Choroid plexus epithelial cell (primary cell): ENCODE data around the gene SLC13A3.
A peak's percentile ranks its signal among the peaks of the same experiment; 100 is the strongest.

ENCODE experiments used
- DNase-seq: peaks from one replicate; pipeline ENCODE4 v3.0.0-alpha.2; 2010; ENCODE audit warnings: low read depth
- H3K4me3 ChIP-seq: 2 replicates; pipeline ENCODE4 v1.5.1; 2011; ENCODE audit warnings: low read depth, mild to moderate bottlenecking, control low read depth, low read length, moderate library complexity
- TF ChIP-seq, protein P1 (sequence below): conservative IDR thresholded peaks from 2 replicates; pipeline ENCODE4 v1.5.1; 2011; ENCODE audit warnings: low read depth, mild to moderate bottlenecking, control low read depth, inconsistent platforms, low read length, moderate library complexity

The SLC13A3 gene

DNA sequence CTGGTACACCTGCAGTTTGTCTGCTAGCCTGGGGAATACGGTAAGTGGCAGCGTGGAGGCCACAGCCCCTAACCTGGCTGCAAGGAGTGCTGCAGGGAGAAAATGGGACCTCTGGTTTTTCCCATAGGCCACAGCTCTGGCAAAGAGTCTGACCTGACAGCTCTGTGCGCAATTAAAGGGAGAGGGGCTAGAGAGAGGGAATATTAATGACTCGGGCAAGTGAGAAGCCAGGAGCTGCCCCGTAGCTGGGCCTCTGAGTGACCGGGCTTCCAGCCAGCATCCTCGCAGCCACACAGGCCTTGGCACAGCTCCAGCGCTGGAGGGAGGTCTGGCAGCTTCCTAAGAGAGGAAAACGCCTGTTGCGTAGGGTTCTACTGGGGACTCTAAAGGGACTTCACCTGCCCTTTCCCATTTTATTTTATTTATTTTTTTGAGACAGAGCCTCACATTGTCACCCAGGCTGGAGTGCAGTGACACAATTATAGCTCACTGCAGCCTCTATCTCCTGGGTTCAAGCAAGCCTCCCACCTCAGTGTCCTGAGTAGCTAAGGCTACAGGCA is 82.6 kb downstream of the SLC13A3 start:
- H3K4me3 ChIP-seq = no peak overlapping the region
- TF ChIP-seq, protein P1, sequence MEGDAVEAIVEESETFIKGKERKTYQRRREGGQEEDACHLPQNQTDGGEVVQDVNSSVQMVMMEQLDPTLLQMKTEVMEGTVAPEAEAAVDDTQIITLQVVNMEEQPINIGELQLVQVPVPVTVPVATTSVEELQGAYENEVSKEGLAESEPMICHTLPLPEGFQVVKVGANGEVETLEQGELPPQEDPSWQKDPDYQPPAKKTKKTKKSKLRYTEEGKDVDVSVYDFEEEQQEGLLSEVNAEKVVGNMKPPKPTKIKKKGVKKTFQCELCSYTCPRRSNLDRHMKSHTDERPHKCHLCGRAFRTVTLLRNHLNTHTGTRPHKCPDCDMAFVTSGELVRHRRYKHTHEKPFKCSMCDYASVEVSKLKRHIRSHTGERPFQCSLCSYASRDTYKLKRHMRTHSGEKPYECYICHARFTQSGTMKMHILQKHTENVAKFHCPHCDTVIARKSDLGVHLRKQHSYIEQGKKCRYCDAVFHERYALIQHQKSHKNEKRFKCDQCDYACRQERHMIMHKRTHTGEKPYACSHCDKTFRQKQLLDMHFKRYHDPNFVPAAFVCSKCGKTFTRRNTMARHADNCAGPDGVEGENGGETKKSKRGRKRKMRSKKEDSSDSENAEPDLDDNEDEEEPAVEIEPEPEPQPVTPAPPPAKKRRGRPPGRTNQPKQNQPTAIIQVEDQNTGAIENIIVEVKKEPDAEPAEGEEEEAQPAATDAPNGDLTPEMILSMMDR = no peak
- DNase-seq = peak; percentile 90

DNA sequence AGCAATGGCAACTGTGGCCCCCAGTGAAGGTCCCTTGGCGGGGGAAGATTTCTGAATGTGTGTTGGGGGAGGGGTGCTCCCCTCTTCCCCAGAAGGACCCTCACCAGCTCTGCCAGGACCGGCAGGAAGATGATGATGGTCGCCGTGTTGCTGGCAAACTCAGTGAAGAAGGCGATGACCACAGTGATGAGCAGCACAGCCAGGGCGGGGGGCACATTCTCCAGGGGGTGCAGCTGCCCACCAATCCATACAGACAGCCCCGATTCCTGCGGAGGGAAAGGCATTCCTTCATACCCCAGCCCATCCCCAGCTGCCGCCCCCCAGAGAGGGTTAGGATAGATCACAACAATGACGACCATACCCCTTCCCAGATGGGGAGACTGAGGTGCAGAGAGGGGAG is 85.1 kb downstream of the SLC13A3 start:
- TF ChIP-seq, protein P1 = no peak
- DNase-seq = no peak
- H3K4me3 ChIP-seq = no peak overlapping the region

DNA sequence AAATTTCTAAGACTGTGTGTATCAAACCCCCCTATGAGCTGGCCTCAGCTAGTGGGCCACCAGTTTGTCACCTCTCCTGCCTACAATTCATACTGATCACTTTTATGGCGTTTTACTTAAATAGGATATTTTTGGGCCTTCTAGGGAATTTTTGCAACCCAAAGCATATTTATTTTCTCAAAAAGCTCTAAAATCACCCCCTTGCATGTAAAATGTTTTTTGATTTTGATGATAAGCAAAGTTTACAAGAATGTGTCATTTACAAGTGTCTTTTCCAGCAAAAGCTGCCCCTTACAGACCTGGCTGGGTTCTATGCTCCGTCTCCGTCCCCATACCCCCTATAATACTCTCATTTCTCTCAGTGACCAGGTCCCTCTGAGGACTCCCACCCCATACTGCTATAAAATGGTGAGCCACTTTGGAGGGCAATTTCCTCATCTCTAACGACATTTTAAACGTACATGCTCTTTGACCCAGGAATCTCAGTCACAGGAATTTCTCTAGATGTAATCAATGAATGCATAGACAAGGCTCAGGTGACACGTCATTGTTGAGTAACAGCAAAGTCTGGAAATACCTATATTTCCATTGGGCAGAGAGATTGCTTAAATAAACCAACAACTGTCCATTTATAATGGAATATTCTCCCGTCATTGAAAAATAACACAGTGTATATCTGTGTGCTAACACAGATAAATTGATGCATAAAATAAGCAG is 86.9 kb downstream of the SLC13A3 start:
- DNase-seq = no peak
- no peak overlapping the region for H3K4me3 ChIP-seq

DNA sequence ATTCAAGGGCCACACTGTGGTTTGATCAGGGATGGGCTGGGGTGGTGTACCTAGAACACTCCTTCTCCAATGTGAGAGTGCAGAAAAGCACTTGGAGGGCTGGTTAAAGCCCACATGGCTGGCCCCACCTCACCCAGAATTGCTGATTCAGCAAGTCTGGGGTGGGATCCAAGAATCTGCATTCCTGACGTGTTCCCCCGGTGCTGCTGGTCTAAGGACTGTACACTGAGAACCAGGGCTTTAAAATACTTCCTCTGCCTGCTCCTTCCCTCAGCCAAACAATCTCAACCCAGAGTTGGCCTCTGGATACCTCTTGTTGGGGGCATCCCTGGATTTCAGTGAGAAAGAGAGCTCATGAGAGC is 87.4 kb downstream of the SLC13A3 start:
- no peak for DNase-seq
- H3K4me3 ChIP-seq = no peak overlapping the region
- TF ChIP-seq, protein P1 = no peak

More for the DNA sequence above, 86.9 kb downstream of the SLC13A3 start:
- TF ChIP-seq, protein P1 = no peak

DNA sequence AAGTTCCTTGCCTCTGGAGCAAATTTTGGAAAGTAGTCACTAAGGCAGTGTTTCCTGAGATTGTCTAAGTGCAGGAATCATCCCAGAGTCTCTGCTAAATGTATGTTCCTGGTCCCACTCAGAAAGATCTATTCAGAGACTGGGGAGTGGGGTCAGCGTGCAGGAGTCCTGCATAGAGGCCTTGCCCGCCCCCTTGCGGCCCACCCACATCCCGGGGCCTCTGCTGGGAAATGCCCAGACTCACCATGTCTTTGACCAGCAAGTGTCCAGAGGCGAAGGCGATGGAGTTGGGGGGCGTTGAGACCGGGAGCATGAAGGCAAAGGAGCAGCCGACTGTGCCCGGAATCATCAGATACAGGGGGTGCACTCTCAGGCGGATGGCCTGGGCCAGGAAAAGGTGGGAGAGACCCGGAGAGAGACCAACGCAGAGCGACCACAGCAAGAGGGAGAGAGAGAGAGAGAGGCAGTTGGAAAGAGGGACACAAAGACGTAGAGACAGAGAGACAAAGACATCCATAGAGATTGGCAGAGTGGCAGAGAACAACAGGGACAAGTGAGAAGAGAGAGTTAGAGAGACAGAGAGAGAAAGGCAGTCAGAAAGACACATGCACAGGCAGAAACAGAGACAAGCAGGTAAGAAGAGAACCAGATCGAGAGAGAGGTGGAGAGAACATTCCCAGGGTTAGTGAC is 87.9 kb downstream of the SLC13A3 start:
- DNase-seq = no peak
- TF ChIP-seq, protein P1 = no peak
- peak overlapping the region; percentile 55 for H3K4me3 ChIP-seq

DNA sequence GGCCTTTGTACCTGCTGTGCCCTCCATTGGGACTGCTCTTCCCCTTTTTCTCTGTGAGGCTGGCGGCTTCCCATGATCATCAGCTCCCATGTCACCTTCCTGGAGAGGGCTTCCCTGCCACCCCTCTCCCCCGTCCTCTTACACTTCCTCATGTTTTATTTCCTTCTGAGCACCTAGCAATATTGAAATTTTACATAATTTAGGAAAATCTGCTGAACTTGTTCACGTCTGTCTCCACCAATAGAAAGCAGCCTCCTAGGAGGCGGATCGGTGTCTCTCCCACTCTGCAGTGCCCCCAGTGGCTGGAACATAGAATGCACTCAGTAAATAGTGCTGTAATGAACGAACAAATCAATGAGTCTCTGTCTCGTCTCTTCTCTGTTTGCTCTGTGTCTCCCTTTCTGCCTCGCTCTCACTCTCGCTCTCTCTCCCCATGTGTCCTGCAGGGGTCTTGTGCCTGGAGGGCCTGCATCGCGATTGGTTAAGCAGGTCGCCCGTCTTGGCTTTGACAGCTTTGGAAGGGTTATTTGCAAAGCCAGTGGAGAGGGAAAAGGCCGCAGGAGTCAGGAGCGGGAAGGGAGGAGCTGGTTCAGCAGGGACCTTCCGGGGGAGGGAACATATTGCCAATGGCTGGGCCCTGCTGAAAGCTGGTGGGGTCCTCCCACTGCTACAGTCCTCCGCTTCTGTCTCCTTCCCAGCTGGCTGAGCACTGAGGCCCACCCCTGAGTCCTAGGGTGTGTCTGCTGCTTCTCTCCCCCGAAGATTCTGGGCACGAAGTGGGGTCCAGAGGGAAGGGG is 88.7 kb downstream of the SLC13A3 start:
- TF ChIP-seq, protein P1 = peak; percentile 86
- DNase-seq = peak; percentile 81
- H3K4me3 ChIP-seq = peak overlapping the region; percentile 55
